ENCODE data around the gene PDE4B. TPM values are rescaled to one million over a fixed set of nuclear protein-coding genes. Genes with fewer than 3 reads are reported as not detected.

The PDE4B gene
- total RNA-seq, 2 donors from 2014 or later = 60.3 to 78.5 TPM

- ATAC-seq (replicated peaks) = no peak
- H3K4me1 Mint-ChIP-seq = peaks cover 45% of the 10 kb centered on the region
- no peak overlapping the region for H3K4me3 Mint-ChIP-seq
- H3K27ac Mint-ChIP-seq = peak overlapping the region; percentile 35
- H3K27me3 Mint-ChIP-seq = no peaks in the 10 kb centered on the region
- H3K36me3 Mint-ChIP-seq (ENCODE audit: low read depth) = no peaks in the 10 kb centered on the region
- H3K9me3 Mint-ChIP-seq = no peaks in the 10 kb centered on the region
Observed at GRCh38 chr1:66250075-66250474, 457.4 kb downstream of the PDE4B start.

- no peaks in the 10 kb centered on the region for H3K36me3 Mint-ChIP-seq (ENCODE audit: low read depth)
- no peaks in the 10 kb centered on the region for H3K27me3 Mint-ChIP-seq
- no peaks in the 10 kb centered on the region for H3K9me3 Mint-ChIP-seq
- no peak overlapping the region for H3K4me3 Mint-ChIP-seq
- H3K27ac Mint-ChIP-seq = peak overlapping the region; percentile 35
- ATAC-seq (replicated peaks) = no peak
- H3K4me1 Mint-ChIP-seq = peaks cover 45% of the 10 kb centered on the region
Observed at GRCh38 chr1:66250478-66250877, 457.8 kb downstream of the PDE4B start.

- H3K9me3 Mint-ChIP-seq = no peaks in the 10 kb centered on the region
- no peaks in the 10 kb centered on the region for H3K36me3 Mint-ChIP-seq (ENCODE audit: low read depth)
- ATAC-seq (replicated peaks) = no peak
- H3K27me3 Mint-ChIP-seq = no peaks in the 10 kb centered on the region
- H3K4me1 Mint-ChIP-seq = peaks cover 42% of the 10 kb centered on the region
- H3K4me3 Mint-ChIP-seq = no peak overlapping the region
- no peak overlapping the region for H3K27ac Mint-ChIP-seq
Observed at GRCh38 chr1:66251546-66251945, 458.9 kb downstream of the PDE4B start.

GRCh38 chr1:66253330-66253921, 460.7 kb downstream of the PDE4B start:
- Mint-ChIP-seq H3K27me3 (no peaks in the 10 kb centered on the region), H3K27ac (no peak overlapping the region), H3K36me3 (ENCODE audit: low read depth) (no peaks in the 10 kb centered on the region), H3K9me3 (no peaks in the 10 kb centered on the region), H3K4me3 (no peak overlapping the region), H3K4me1 (peaks cover 45% of the 10 kb centered on the region)
- ATAC-seq (replicated peaks) = peak; percentile 79

- peaks cover 46% of the 10 kb centered on the region for H3K4me1 Mint-ChIP-seq
- no peak for ATAC-seq (replicated peaks)
- H3K9me3 Mint-ChIP-seq = no peaks in the 10 kb centered on the region
- H3K36me3 Mint-ChIP-seq (ENCODE audit: low read depth) = no peaks in the 10 kb centered on the region
- H3K27ac Mint-ChIP-seq = peak overlapping the region; percentile 25
- no peaks in the 10 kb centered on the region for H3K27me3 Mint-ChIP-seq
- peak overlapping the region; percentile 16 for H3K4me3 Mint-ChIP-seq
Observed at GRCh38 chr1:66254785-66255184, 462.1 kb downstream of the PDE4B start.

GRCh38 chr1:66256629-66257572, 464.2 kb downstream of the PDE4B start:
- peak; percentile 75 for ATAC-seq (replicated peaks)
- H3K4me3 Mint-ChIP-seq = peak overlapping the region; percentile 24

GRCh38 chr1:66258404-66259105, 465.9 kb downstream of the PDE4B start:
- no peaks in the 10 kb centered on the region for H3K9me3 Mint-ChIP-seq
- peaks cover 51% of the 10 kb centered on the region for H3K4me1 Mint-ChIP-seq
- H3K27me3 Mint-ChIP-seq = no peaks in the 10 kb centered on the region
- no peaks in the 10 kb centered on the region for H3K36me3 Mint-ChIP-seq (ENCODE audit: low read depth)
- peak; percentile 90 for ATAC-seq (replicated peaks)
- H3K4me3 Mint-ChIP-seq = peak overlapping the region; percentile 77
- peak overlapping the region; percentile 91 for H3K27ac Mint-ChIP-seq

More at GRCh38 chr1:66256629-66257572, 464.2 kb downstream of the PDE4B start:
- Mint-ChIP-seq H3K27me3 (no peaks in the 10 kb centered on the region), H3K27ac (peak overlapping the region; percentile 39), H3K9me3 (no peaks in the 10 kb centered on the region), H3K4me1 (peaks cover 51% of the 10 kb centered on the region), H3K36me3 (ENCODE audit: low read depth) (no peaks in the 10 kb centered on the region)

- no peaks in the 10 kb centered on the region for H3K9me3 Mint-ChIP-seq
- H3K36me3 Mint-ChIP-seq (ENCODE audit: low read depth) = no peaks in the 10 kb centered on the region
- peak; percentile 25 for ATAC-seq (replicated peaks)
- H3K27me3 Mint-ChIP-seq = no peaks in the 10 kb centered on the region
- H3K4me1 Mint-ChIP-seq = peaks cover 30% of the 10 kb centered on the region
- peak overlapping the region; percentile 13 for H3K27ac Mint-ChIP-seq
- peak overlapping the region; percentile 36 for H3K4me3 Mint-ChIP-seq
Observed at GRCh38 chr1:66261364-66261763, 468.7 kb downstream of the PDE4B start.

- no peak for ATAC-seq (replicated peaks)
- no peaks in the 10 kb centered on the region for H3K27me3 Mint-ChIP-seq
- H3K4me3 Mint-ChIP-seq = peak overlapping the region; percentile 36
- no peaks in the 10 kb centered on the region for H3K36me3 Mint-ChIP-seq (ENCODE audit: low read depth)
- no peak overlapping the region for H3K27ac Mint-ChIP-seq
- no peaks in the 10 kb centered on the region for H3K9me3 Mint-ChIP-seq
- H3K4me1 Mint-ChIP-seq = peaks cover 24% of the 10 kb centered on the region
Observed at GRCh38 chr1:66262208-66262963, 469.7 kb downstream of the PDE4B start.

GRCh38 chr1:66265268-66265667, 472.6 kb downstream of the PDE4B start:
- Mint-ChIP-seq H3K4me1 (peaks cover 12% of the 10 kb centered on the region), H3K27ac (no peak overlapping the region)

GRCh38 chr1:66265796-66266195, 473.1 kb downstream of the PDE4B start:
- no peaks in the 10 kb centered on the region for H3K27me3 Mint-ChIP-seq
- H3K27ac Mint-ChIP-seq = no peak overlapping the region
- H3K4me1 Mint-ChIP-seq = peaks cover 14% of the 10 kb centered on the region
- H3K9me3 Mint-ChIP-seq = no peaks in the 10 kb centered on the region
- ATAC-seq (replicated peaks) = no peak
- no peaks in the 10 kb centered on the region for H3K36me3 Mint-ChIP-seq (ENCODE audit: low read depth)
- H3K4me3 Mint-ChIP-seq = no peak overlapping the region

More at GRCh38 chr1:66265268-66265667, 472.6 kb downstream of the PDE4B start:
- ATAC-seq (replicated peaks) = no peak
- H3K9me3 Mint-ChIP-seq = no peaks in the 10 kb centered on the region
- H3K36me3 Mint-ChIP-seq (ENCODE audit: low read depth) = no peaks in the 10 kb centered on the region
- H3K4me3 Mint-ChIP-seq = no peak overlapping the region
- no peaks in the 10 kb centered on the region for H3K27me3 Mint-ChIP-seq

GRCh38 chr1:66266350-66266749, 473.7 kb downstream of the PDE4B start:
- H3K4me3 Mint-ChIP-seq = peak overlapping the region; percentile 29
- ATAC-seq (replicated peaks) = no peak
- peaks cover 13% of the 10 kb centered on the region for H3K4me1 Mint-ChIP-seq

GRCh38 chr1:66266756-66267155, 474.1 kb downstream of the PDE4B start:
- H3K4me1 Mint-ChIP-seq = peaks cover 13% of the 10 kb centered on the region
- no peaks in the 10 kb centered on the region for H3K9me3 Mint-ChIP-seq
- H3K4me3 Mint-ChIP-seq = peak overlapping the region; percentile 29
- H3K27ac Mint-ChIP-seq = no peak overlapping the region
- no peaks in the 10 kb centered on the region for H3K36me3 Mint-ChIP-seq (ENCODE audit: low read depth)
- H3K27me3 Mint-ChIP-seq = no peaks in the 10 kb centered on the region
- no peak for ATAC-seq (replicated peaks)

More at GRCh38 chr1:66266350-66266749, 473.7 kb downstream of the PDE4B start:
- Mint-ChIP-seq H3K36me3 (ENCODE audit: low read depth) (no peaks in the 10 kb centered on the region), H3K9me3 (no peaks in the 10 kb centered on the region), H3K27ac (no peak overlapping the region), H3K27me3 (no peaks in the 10 kb centered on the region)

Measured in activated T-helper 17 cell treated with anti-CD3 and anti-CD28 coated beads, Interleukin-2, amount 50 U/mL, for 72 hours (primary cell).